Measurements from ENCODE around the gene CDKL5. TPM values are rescaled to one million over a fixed set of nuclear protein-coding genes. Genes with fewer than 3 reads are reported as not detected.

CDKL5 gene
- total RNA-seq, 1 donor from 2014 or later, result 53.5 TPM

DNA sequence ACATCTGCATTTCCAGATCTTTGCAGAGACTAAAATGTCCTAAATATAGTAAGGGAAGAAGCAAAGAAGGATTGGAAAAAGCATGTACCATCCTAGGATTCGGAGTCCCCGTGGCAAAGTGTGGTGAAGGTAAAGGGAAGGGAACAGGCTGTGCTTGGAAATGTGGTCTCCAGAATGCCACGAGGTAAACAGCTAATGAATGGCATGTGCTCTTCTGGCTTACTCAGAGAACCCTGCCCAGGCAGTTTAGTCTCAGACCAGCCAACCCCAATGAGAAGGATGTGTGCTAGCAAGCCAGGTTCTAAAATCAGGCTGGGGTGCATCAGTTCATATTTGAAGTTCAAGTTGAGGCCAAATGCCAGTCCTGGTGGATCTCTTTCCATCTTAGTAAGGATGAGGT is 133.4 kb downstream of the CDKL5 start:
- Mint-ChIP-seq H3K9me3 (ENCODE audit: unreplicated experiment) (no peaks in the 10 kb centered on the region), H3K4me3 (ENCODE audit: unreplicated experiment) (no peak overlapping the region), H3K27ac (ENCODE audit: unreplicated experiment) (no peak overlapping the region), H3K4me1 (ENCODE audit: low read depth, unreplicated experiment) (peaks cover 13% of the 10 kb centered on the region), H3K36me3 (ENCODE audit: unreplicated experiment) (no peaks in the 10 kb centered on the region), H3K27me3 (ENCODE audit: unreplicated experiment) (no peaks in the 10 kb centered on the region)
- TF ChIP-seq, protein P1, sequence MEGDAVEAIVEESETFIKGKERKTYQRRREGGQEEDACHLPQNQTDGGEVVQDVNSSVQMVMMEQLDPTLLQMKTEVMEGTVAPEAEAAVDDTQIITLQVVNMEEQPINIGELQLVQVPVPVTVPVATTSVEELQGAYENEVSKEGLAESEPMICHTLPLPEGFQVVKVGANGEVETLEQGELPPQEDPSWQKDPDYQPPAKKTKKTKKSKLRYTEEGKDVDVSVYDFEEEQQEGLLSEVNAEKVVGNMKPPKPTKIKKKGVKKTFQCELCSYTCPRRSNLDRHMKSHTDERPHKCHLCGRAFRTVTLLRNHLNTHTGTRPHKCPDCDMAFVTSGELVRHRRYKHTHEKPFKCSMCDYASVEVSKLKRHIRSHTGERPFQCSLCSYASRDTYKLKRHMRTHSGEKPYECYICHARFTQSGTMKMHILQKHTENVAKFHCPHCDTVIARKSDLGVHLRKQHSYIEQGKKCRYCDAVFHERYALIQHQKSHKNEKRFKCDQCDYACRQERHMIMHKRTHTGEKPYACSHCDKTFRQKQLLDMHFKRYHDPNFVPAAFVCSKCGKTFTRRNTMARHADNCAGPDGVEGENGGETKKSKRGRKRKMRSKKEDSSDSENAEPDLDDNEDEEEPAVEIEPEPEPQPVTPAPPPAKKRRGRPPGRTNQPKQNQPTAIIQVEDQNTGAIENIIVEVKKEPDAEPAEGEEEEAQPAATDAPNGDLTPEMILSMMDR (IDR thresholded peaks at IDR 0.05; ENCODE audit: partially characterized antibody, unreplicated experiment), result no peak
- no peak for DNase-seq

DNA sequence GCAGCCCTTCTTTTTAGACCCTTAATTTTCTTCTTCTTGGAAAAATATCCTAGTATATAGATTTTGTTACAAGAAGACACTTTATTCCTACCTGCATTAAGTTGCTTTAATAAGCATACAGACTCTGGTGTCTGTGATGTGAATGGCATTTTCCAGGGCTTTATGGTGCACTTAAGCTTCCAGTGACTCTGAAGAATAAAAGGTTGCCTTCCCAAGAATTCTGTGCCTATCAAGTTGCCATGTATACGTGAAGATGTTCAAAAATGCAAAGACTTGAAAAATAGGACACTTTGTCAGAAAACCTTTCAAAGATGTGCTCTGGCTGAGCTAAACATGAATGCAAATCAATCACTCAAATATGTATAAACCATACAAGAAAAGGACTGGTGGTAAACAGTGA is 135.6 kb downstream of the CDKL5 start:
- Mint-ChIP-seq H3K27me3 (ENCODE audit: unreplicated experiment) (no peaks in the 10 kb centered on the region), H3K36me3 (ENCODE audit: unreplicated experiment) (no peaks in the 10 kb centered on the region), H3K27ac (ENCODE audit: unreplicated experiment) (no peak overlapping the region), H3K4me3 (ENCODE audit: unreplicated experiment) (no peak overlapping the region), H3K9me3 (ENCODE audit: unreplicated experiment) (peaks cover 2% of the 10 kb centered on the region), H3K4me1 (ENCODE audit: low read depth, unreplicated experiment) (peaks cover 15% of the 10 kb centered on the region)
- DNase-seq, result no peak
- TF ChIP-seq, protein P1 (IDR thresholded peaks at IDR 0.05; ENCODE audit: partially characterized antibody, unreplicated experiment), result no peak

DNA sequence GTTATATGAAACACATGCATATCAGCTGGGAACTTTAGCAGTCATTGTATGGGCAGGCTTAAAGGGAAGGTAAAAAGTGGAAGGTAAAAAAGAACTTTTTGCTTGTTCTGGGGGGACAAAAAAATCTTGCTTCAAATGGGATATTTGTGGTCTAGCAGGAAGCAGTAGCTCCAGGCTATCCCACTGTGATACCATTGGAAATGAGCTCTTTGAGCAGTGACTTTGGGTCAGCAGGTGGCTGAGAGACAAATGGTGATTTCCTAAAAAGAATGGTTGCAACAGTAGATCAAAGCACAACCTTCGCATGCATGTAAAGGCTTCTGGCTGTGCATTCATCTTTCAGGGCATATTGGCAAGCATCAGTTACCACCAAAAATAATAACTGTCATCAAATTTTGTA is 140.3 kb downstream of the CDKL5 start:
- DNase-seq, result no peak
- H3K4me1 Mint-ChIP-seq (ENCODE audit: low read depth, unreplicated experiment), result peaks cover 10% of the 10 kb centered on the region

DNA sequence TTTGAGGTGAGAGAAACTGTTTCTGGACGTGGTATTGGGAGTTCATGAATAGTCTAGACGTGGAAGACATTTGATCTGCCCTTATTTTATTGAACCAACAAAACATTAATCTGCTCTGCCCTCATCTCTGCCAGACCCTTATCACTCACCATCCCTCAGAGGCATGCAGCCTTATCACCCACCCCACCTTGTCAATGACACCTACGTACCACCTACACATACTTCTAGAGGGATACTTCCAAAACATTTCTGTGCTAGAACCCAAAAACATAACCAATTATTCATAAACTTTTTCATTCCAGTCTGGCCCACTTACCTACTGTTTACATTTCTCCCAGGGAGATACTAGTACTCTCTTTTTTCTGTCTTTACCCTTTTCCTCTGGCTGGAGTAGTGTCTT is 141.3 kb downstream of the CDKL5 start:
- no peak for DNase-seq
- peaks cover 11% of the 10 kb centered on the region for H3K4me1 Mint-ChIP-seq (ENCODE audit: low read depth, unreplicated experiment)
- TF ChIP-seq, protein P1 (IDR thresholded peaks at IDR 0.05; ENCODE audit: partially characterized antibody, unreplicated experiment), result no peak
- H3K27me3 Mint-ChIP-seq (ENCODE audit: unreplicated experiment), result no peaks in the 10 kb centered on the region
- H3K4me3 Mint-ChIP-seq (ENCODE audit: unreplicated experiment), result no peak overlapping the region
- peaks cover 2% of the 10 kb centered on the region for H3K9me3 Mint-ChIP-seq (ENCODE audit: unreplicated experiment)
- no peak overlapping the region for H3K27ac Mint-ChIP-seq (ENCODE audit: unreplicated experiment)
- H3K36me3 Mint-ChIP-seq (ENCODE audit: unreplicated experiment), result peaks cover 5% of the 10 kb centered on the region

More for the DNA sequence above, 140.3 kb downstream of the CDKL5 start:
- TF ChIP-seq, protein P1 (IDR thresholded peaks at IDR 0.05; ENCODE audit: partially characterized antibody, unreplicated experiment), result no peak
- Mint-ChIP-seq H3K36me3 (ENCODE audit: unreplicated experiment) (peaks cover 5% of the 10 kb centered on the region), H3K27ac (ENCODE audit: unreplicated experiment) (peak overlapping the region; percentile 33), H3K9me3 (ENCODE audit: unreplicated experiment) (peaks cover 2% of the 10 kb centered on the region), H3K27me3 (ENCODE audit: unreplicated experiment) (no peaks in the 10 kb centered on the region), H3K4me3 (ENCODE audit: unreplicated experiment) (no peak overlapping the region)

DNA sequence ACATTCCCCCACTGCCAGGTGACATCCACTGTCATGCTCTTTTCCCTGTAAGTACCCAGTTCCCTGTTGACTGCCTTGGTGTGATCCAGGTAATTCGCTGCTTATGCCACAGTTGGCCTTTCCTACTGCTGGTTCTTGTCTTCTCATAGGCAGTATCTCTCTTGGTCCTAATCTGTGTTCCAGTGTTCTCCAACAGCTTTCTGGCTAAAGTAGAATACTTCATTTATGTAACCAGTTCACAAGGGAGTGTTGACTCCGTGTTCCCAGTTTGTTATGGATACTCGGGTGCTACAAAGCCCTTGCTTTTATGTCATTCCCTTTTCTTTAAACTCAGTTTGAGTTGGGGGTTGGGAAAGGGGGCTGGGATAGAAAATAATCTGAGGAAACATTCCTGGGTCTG is 148.1 kb downstream of the CDKL5 start:
- peaks cover 40% of the 10 kb centered on the region for H3K4me1 Mint-ChIP-seq (ENCODE audit: low read depth, unreplicated experiment)
- no peak for DNase-seq
- H3K4me3 Mint-ChIP-seq (ENCODE audit: unreplicated experiment), result no peak overlapping the region
- H3K36me3 Mint-ChIP-seq (ENCODE audit: unreplicated experiment), result no peaks in the 10 kb centered on the region
- H3K27me3 Mint-ChIP-seq (ENCODE audit: unreplicated experiment), result peaks cover 2% of the 10 kb centered on the region
- TF ChIP-seq, protein P1 (IDR thresholded peaks at IDR 0.05; ENCODE audit: partially characterized antibody, unreplicated experiment), result no peak
- H3K27ac Mint-ChIP-seq (ENCODE audit: unreplicated experiment), result peak overlapping the region; percentile 94
- H3K9me3 Mint-ChIP-seq (ENCODE audit: unreplicated experiment), result peaks cover 9% of the 10 kb centered on the region
